Endodermal cell (in vitro differentiated cells): ENCODE data around the gene AQP12B. TPM values are rescaled to one million over a fixed set of nuclear protein-coding genes. Genes with fewer than 3 reads are reported as not detected.
A peak's percentile ranks its signal among the peaks of the same experiment; 100 is the strongest.

Source experiments
- DNase-seq: peaks from one replicate; pipeline ENCODE4 v3.0.0-alpha.2; 2017
- H3K27ac ChIP-seq: 2 replicates; pipeline ENCODE4 v1.5.1; 2013; ENCODE audit warnings: mild to moderate bottlenecking, low read depth, low read length, moderate library complexity
- H3K27me3 ChIP-seq: 2 replicates; pipeline ENCODE4 v1.6.1; 2013; ENCODE audit warnings: mild to moderate bottlenecking, low read length, moderate library complexity; ENCODE audit not compliant: insufficient read depth, control insufficient read depth, poor library complexity, severe bottlenecking
- H3K36me3 ChIP-seq: 2 replicates; pipeline ENCODE4 v1.7.0; 2013; ENCODE audit warnings: mild to moderate bottlenecking, low read length, moderate library complexity; ENCODE audit not compliant: control insufficient read depth, insufficient read depth
- H3K4me1 ChIP-seq: one replicate; pipeline ENCODE4 v1.7.0; 2013; ENCODE audit warnings: low read length; ENCODE audit not compliant: control insufficient read depth, insufficient read depth
- H3K4me3 ChIP-seq: 2 replicates; pipeline ENCODE4 v1.5.1; 2013; ENCODE audit warnings: mild to moderate bottlenecking, low read length, moderate library complexity
- H3K9ac ChIP-seq: 2 replicates; pipeline ENCODE4 v1.6.1; 2013; ENCODE audit warnings: mild to moderate bottlenecking, low read length, moderate library complexity; ENCODE audit not compliant: poor library complexity, severe bottlenecking; ENCODE audit errors: extremely low read depth
- H3K9me3 ChIP-seq: 2 replicates; pipeline ENCODE4 v1.6.1; 2013; ENCODE audit warnings: mild to moderate bottlenecking, low read length, moderate library complexity; ENCODE audit not compliant: control insufficient read depth
- H3K27ac Mint-ChIP-seq: 2 replicates; pipeline ENCODE4 v1.8.0; 2020; ENCODE audit warnings: mixed read lengths
- H3K27me3 Mint-ChIP-seq: 2 replicates; pipeline ENCODE4 v1.8.0; 2021; ENCODE audit warnings: mild to moderate bottlenecking, mixed read lengths; ENCODE audit not compliant: insufficient read depth
- H3K36me3 Mint-ChIP-seq: 2 replicates; pipeline ENCODE4 v1.8.0; 2020; ENCODE audit warnings: low read depth, mixed read lengths
- H3K4me1 Mint-ChIP-seq: 2 replicates; pipeline ENCODE4 v1.8.0; 2020; ENCODE audit warnings: mixed read lengths
- H3K4me3 Mint-ChIP-seq: 2 replicates; pipeline ENCODE4 v1.8.0; 2020; ENCODE audit warnings: mild to moderate bottlenecking, moderate library complexity, mixed read lengths
- H3K9me3 Mint-ChIP-seq: 2 replicates; pipeline ENCODE4 v1.8.0; 2020; ENCODE audit warnings: mild to moderate bottlenecking, mixed read lengths
- CTCF ChIP-seq: fragments of 200-600 bp; sonication (generic); conservative IDR thresholded peaks from 2 replicates; pipeline ENCODE4 v1.5.0; 2021; ENCODE audit warnings: antibody characterized with exemption, mild to moderate bottlenecking
- WGBS, 2 experiments: methylation state at CpG; one replicate each; pipeline versions ENCODE4 v1.1.5 to v1.1.7; 2013; ENCODE audit warnings: missing lambda C conversion rate in 2 of 2, mixed read lengths in 1 of 2; ENCODE audit not compliant: insufficient coverage in 1 of 2, insufficient read length in 1 of 2; 5-methylcytosine and 5-hydroxymethylcytosine counted together
- total RNA-seq, 2 donors: library from RNA; stranded (reverse); fragmentation: NEBNext Ultra II Directional in 1 of 2; extraction: Animal tissue kit (Norgen Biotek cat#: 25700) in 1 of 2; gene quantifications; 2 replicates in 1 of 2; 3 replicates in 1 of 2; pipeline ENCODE4 v1.2.1, GENCODE V29; 2021

The AQP12B gene
- total RNA-seq, 2 donors from 2014 or later, result not detected

- no peak overlapping the region for H3K27ac Mint-ChIP-seq
Measured at GRCh38 chr2:240716130-240716798, 33.6 kb upstream of the AQP12B start.

GRCh38 chr2:240714747-240715725, 32.4 kb upstream of the AQP12B start:
- Mint-ChIP-seq H3K4me3 (no peak overlapping the region), H3K27me3 (no peaks in the 10 kb centered on the region), H3K4me1 (no peaks in the 10 kb centered on the region), H3K36me3 (no peaks in the 10 kb centered on the region), H3K9me3 (no peaks in the 10 kb centered on the region), H3K27ac (no peak overlapping the region)
- peak; percentile 70 for DNase-seq
- no peak overlapping the region for H3K27ac ChIP-seq
- no peaks in the 10 kb centered on the region for H3K36me3 ChIP-seq
- no peaks in the 10 kb centered on the region for H3K4me1 ChIP-seq
- H3K9me3 ChIP-seq, result no peaks in the 10 kb centered on the region
- no peak overlapping the region for H3K9ac ChIP-seq
- WGBS, 2 experiments, result 94 to 96% methylated on average over 16 to 23 of the region's 23 CpGs
- H3K27me3 ChIP-seq, result no peaks in the 10 kb centered on the region
- TF ChIP-seq CTCF, result peak; percentile 42
- no peak overlapping the region for H3K4me3 ChIP-seq

More at GRCh38 chr2:240716130-240716798, 33.6 kb upstream of the AQP12B start:
- Histone ChIP-seq H3K27ac (no peak overlapping the region), H3K9me3 (no peaks in the 10 kb centered on the region), H3K27me3 (no peaks in the 10 kb centered on the region), H3K4me1 (no peaks in the 10 kb centered on the region), H3K4me3 (no peak overlapping the region), H3K36me3 (no peaks in the 10 kb centered on the region), H3K9ac (no peak overlapping the region)
- Mint-ChIP-seq H3K9me3 (no peaks in the 10 kb centered on the region), H3K4me1 (no peaks in the 10 kb centered on the region), H3K36me3 (no peaks in the 10 kb centered on the region), H3K27me3 (no peaks in the 10 kb centered on the region), H3K4me3 (no peak overlapping the region)
- DNase-seq, result no peak
- no peak for TF ChIP-seq CTCF
- 91 to 93% methylated on average over 10 to 23 of the region's 23 CpGs for WGBS, 2 experiments

- Histone ChIP-seq H3K4me1 (no peaks in the 10 kb centered on the region), H3K9me3 (no peaks in the 10 kb centered on the region), H3K36me3 (no peaks in the 10 kb centered on the region), H3K9ac (no peak overlapping the region), H3K27me3 (no peaks in the 10 kb centered on the region), H3K27ac (no peak overlapping the region), H3K4me3 (no peak overlapping the region)
- H3K4me3 Mint-ChIP-seq, result no peak overlapping the region
- WGBS, 2 experiments, result 94 to 95% methylated on average over 16 to 26 of the region's 26 CpGs
- H3K27ac Mint-ChIP-seq, result peak overlapping the region; percentile 40
- H3K36me3 Mint-ChIP-seq, result no peaks in the 10 kb centered on the region
- H3K9me3 Mint-ChIP-seq, result no peaks in the 10 kb centered on the region
- no peak for DNase-seq
- no peaks in the 10 kb centered on the region for H3K4me1 Mint-ChIP-seq
- TF ChIP-seq CTCF, result no peak
- no peaks in the 10 kb centered on the region for H3K27me3 Mint-ChIP-seq
Measured at GRCh38 chr2:240713928-240714746, 31.5 kb upstream of the AQP12B start.
